Astrocyte of the spinal cord (primary cell): Measurements from ENCODE around the gene RRP36.

Experiments
- DNase-seq: peaks from one replicate; pipeline ENCODE4 v3.0.0; 2011; ENCODE audit warnings: low read depth, low spot score
- H3K4me3 ChIP-seq: 2 replicates; pipeline ENCODE4 v1.5.1; 2011; ENCODE audit warnings: low read depth, mild to moderate bottlenecking, low read length, moderate library complexity
- CTCF ChIP-seq: IDR thresholded peaks from 2 replicates; pipeline ENCODE4 v1.5.1; 2012; ENCODE audit warnings: low read depth, mild to moderate bottlenecking, low read length, inconsistent platforms
- in situ Hi-C: cut with HindIII; loops from 2 replicates; pipeline ENCODE4 v1.10.0; 2017; ENCODE audit warnings: low sequenced_read_pairs

The RRP36 gene, protein sequence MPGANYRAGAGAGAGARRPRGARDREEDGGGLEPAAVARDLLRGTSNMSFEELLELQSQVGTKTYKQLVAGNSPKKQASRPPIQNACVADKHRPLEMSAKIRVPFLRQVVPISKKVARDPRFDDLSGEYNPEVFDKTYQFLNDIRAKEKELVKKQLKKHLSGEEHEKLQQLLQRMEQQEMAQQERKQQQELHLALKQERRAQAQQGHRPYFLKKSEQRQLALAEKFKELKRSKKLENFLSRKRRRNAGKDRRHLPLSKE

DNA sequence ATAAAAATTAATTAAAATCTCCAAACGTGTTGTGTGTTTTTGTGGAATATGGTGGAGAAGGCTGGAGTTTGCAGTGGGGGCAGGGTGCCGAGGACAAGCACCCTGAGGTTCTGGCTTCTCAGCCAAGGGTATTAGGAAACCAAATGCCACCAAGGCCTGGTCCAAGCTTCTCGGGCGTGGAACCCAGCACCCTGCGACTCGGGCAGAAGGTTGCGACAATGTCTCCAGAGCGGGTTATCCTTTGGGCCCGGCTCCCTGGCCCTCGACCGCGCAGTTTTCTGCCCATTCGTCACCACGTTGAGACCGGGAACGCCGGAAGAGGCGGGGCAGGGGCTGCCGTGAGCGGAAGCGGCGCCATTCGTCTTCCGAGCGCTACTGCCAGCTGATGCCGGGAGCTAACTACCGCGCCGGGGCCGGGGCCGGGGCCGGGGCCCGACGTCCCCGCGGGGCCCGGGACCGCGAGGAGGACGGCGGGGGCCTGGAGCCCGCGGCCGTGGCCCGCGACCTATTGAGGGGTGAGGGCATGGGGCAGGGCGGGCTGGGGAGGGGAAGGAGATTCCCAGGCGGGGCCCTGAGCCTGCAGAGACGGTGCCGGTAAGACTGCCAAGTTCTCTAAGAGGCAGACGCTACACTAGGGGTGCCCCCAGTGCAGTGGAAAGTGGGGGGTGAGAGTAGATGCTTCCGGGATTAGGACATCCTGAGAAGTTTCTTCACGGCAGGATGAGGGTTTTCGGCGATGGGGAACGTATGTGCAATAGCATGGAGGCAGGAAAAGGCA, at the start of gene RRP36:
Gene RRP36 (plus strand): TSS at position 354 of the 778 bp plus-strand sequence. CDS start 32 bp downstream, at position 386.
- peak within 1 kb of the TSS; percentile 99 for H3K4me3 ChIP-seq
- in situ Hi-C loops: no loop called here
- no peak for TF ChIP-seq CTCF
- peak; percentile 63 for DNase-seq

DNA sequence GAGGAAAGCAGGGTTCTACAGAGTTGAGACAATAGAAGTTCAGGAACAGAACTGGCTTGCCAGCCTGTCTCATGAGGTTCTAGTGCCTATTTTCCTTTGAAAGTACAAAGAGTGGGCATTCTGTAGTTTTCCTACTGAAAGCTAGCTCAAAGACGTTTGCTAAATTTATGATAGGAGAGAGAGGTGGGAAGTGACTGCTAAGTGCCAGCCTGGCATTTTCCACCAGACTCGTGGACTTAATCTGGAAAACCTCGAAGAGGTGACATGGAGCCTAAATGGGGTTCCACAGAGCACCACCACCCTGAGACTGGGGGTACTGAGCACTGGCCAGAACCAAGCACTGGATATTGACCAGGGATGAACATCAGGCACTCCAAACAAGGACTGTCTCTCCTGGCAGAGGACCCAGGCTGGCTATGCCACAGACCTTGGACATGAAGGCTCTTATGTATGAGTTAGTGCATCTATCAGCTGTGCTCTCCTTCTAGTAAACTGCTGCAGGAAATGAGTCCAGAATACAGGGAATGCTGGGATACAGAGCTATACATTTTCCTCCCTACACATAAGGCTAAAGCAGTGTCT, 49.6 kb upstream of the RRP36 start:
- no peak for TF ChIP-seq CTCF
- in situ Hi-C loops: no loop called here
- no peak for DNase-seq
- no peak overlapping the region for H3K4me3 ChIP-seq

- no peak for DNase-seq
- no peak overlapping the region for H3K4me3 ChIP-seq
- no peak for TF ChIP-seq CTCF
- in situ Hi-C loops: no loop called here
Observed at GRCh38 chr6:42973926-42974325, 47.5 kb upstream of the RRP36 start.

GRCh38 chr6:42974919-42975505, 46.4 kb upstream of the RRP36 start:
- TF ChIP-seq CTCF: no peak
- DNase-seq: no peak
- no peak overlapping the region for H3K4me3 ChIP-seq
- in situ Hi-C loops: no loop called here

- DNase-seq: no peak
- in situ Hi-C loops: no loop called here
- peak overlapping the region; percentile 73 for H3K4me3 ChIP-seq
- no peak for TF ChIP-seq CTCF
Observed at GRCh38 chr6:42978487-42978838, 43.0 kb upstream of the RRP36 start.

DNA sequence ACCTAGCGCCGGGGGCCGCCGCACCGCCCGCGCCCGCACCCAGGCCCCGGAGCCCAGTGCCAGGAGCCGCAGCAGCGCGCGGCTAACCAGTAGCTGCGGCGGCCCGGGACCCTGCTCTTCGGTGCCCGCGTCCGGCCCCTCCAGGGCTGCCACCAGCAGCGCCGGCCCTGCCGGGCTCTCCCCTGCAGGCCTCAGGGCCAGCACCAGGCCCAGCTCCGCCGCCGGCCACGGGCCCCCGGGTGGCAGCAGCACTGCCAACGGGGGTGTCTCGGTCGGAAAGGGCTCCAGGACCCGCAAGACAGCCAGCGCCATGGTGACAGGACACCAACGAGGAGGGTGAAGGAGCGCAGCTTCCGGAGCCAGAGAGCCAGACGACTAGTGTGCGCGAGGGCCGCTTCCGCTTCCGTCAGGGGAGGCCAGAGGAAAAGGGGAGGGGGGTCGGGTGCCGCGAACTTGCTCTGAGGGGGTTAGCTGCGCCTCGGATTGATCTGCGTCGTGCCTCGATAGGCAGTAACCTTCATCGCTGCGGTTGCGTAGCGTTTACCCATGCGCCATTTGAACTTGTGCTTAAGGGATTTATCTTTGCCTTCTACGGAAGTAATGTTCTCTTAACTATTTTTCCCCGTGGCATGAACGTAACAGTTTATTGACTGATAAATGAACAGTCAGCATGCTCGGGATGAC, 42.4 kb upstream of the RRP36 start, which contains the start of gene PEX6:
Gene PEX6 (minus strand): TSS at position 343 of the 684 bp plus-strand sequence. CDS start 31 bp downstream, at position 312.
- in situ Hi-C loops: no loop called here
- TF ChIP-seq CTCF: no peak
- peak; percentile 81 for DNase-seq
- peak within 1 kb of the TSS; percentile 73 for H3K4me3 ChIP-seq
